ENCODE results near the gene PRR20C. TPM values are rescaled to one million over a fixed set of nuclear protein-coding genes. Genes with fewer than 3 reads are reported as not detected.

PRR20C gene
- total RNA-seq, 1 donor from 2014 or later, result not detected

Other genes starting within 250 kb of the PRR20C start
- gene PRR20A, start 13.1 kb upstream of the PRR20C start, total RNA-seq, result not detected in 2 replicates
- not detected in 2 replicates for gene PRR20B, start 6.6 kb upstream of the PRR20C start, total RNA-seq
- gene PRR20D, start 6.6 kb downstream of the PRR20C start, total RNA-seq, result not detected in 2 replicates
- gene PRR20E, start 13.1 kb downstream of the PRR20C start, total RNA-seq, result not detected in 2 replicates